Suprapubic skin (tissue), 3 donors: Measurements from ENCODE around the gene MAPK14.

Source experiments
- CTCF ChIP-seq, 2 donors: fragments of 200-600 bp in 1 of 2; fragments of 450-650 bp in 1 of 2; sonication (generic) in 1 of 2; IDR thresholded peaks; one replicate each; pipeline ENCODE4 v1.5.1; 2016 to 2019; ENCODE audit warnings: antibody characterized with exemption in 2 of 2, mild to moderate bottlenecking in 1 of 2, moderate library complexity in 1 of 2
- EP300 ChIP-seq: sonication (generic); formaldehyde crosslinking; IDR thresholded peaks from one replicate; pipeline ENCODE4 v1.6.1; 2017; ENCODE audit warnings: antibody characterized with exemption
- POLR2A ChIP-seq, 2 donors: fragments of 450-650 bp; IDR thresholded peaks; one replicate each; pipeline ENCODE4 v1.6.1; 2017; ENCODE audit warnings: antibody characterized with exemption in 2 of 2, mild to moderate bottlenecking in 2 of 2, moderate library complexity in 2 of 2

GRCh38 chr6:36127462-36128016 lies 99.9 kb downstream of the MAPK14 start:
- TF ChIP-seq CTCF (IDR thresholded peaks at IDR 0.05) = no peak
- TF ChIP-seq POLR2A (IDR thresholded peaks at IDR 0.05) = no peak
- TF ChIP-seq EP300 = no peak
